Measurements from ENCODE around the gene GYPB. TPM values are rescaled to one million over a fixed set of nuclear protein-coding genes. Genes with fewer than 3 reads are reported as not detected.
"Not testable (repeated sequence)": the region's sequence is repeated elsewhere in the genome, so short reads cannot be mapped to it uniquely, and the experiment has no call there.

GYPB gene
- total RNA-seq, 4 donors from 2014 or later, result not detected

- DNase-seq; H3K36me3 ChIP-seq; H3K27ac ChIP-seq; H3K4me1 ChIP-seq; ATAC-seq; in situ Hi-C loops (cut with MboI; ENCODE audit: low sequenced_read_pairs in 4 of 4); H3K9me3 ChIP-seq; H3K4me3 ChIP-seq; H3K27me3 ChIP-seq; intact Hi-C loops (cut with DNase I; ENCODE audit: low total_unique reads): not testable (repeated sequence)
These were observed 69.0 kb downstream of the GYPB start for GRCh38 chr4:143950185-143950584.

DNA sequence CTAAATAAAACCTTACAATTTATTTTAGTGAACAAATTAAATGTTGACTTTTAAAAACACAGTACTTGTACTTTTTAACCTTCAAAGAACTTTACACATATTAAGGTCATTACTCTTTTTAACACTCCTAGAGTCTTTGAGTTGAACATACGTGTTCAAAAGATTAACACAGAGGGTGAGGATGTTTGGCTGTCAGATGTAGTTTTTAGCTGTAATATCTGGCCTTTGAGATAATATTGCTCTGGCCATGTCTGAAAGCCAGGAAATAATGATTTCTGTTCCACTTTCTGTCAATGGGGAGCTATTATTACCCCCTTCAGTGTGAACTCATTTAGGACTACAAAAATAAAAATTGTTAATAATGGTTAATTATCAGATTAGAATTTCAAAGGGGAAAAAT lies 71.7 kb downstream of the GYPB start:
- intact Hi-C loops (cut with DNase I; ENCODE audit: low total_unique reads); H3K36me3 ChIP-seq; in situ Hi-C loops (cut with MboI; ENCODE audit: low sequenced_read_pairs in 4 of 4); H3K4me3 ChIP-seq; ATAC-seq; H3K27me3 ChIP-seq; H3K4me1 ChIP-seq; H3K9me3 ChIP-seq; DNase-seq; H3K27ac ChIP-seq: not testable (repeated sequence)

Other genes with a start within 250 kb of the GYPB start
- gene GYPE, start 113.8 kb downstream of the GYPB start, total RNA-seq, result under 1 TPM in 1 of 4 donors, not detected in 3; 0.25 TPM
- gene GYPA, start 121.3 kb upstream of the GYPB start, total RNA-seq, result not detected